IPS-18a (cell line): ENCODE data around the gene KAT14.
"Not testable (repeated sequence)": the region's sequence is repeated elsewhere in the genome, so short reads cannot be mapped to it uniquely, and the experiment has no call there.

Experiments used
- H3K27ac ChIP-seq: one replicate; pipeline ENCODE4 v1.5.1; 2013; ENCODE audit warnings: low read length
- H3K27me3 ChIP-seq: one replicate; pipeline ENCODE4 v1.6.1; 2013; ENCODE audit warnings: mild to moderate bottlenecking, low read length; ENCODE audit not compliant: control insufficient read depth, insufficient read depth
- H3K36me3 ChIP-seq: one replicate; pipeline ENCODE4 v1.6.1; 2013; ENCODE audit warnings: low read depth, low read length; ENCODE audit not compliant: control insufficient read depth
- H3K4me1 ChIP-seq: one replicate; pipeline ENCODE4 v1.6.1; 2013; ENCODE audit warnings: low read depth, low read length; ENCODE audit not compliant: control insufficient read depth
- H3K4me3 ChIP-seq: one replicate; pipeline ENCODE4 v1.5.1; 2013; ENCODE audit warnings: low read length
- H3K9ac ChIP-seq: one replicate; pipeline ENCODE4 v1.6.1; 2013; ENCODE audit warnings: mild to moderate bottlenecking, low read length, moderate library complexity
- H3K9me3 ChIP-seq: one replicate; pipeline ENCODE4 v1.6.1; 2013; ENCODE audit warnings: low read depth, low read length; ENCODE audit not compliant: control insufficient read depth

The KAT14 gene

GRCh38 chr20:18103497-18103896 lies 34.2 kb upstream of the KAT14 start:
- Histone ChIP-seq H3K4me1 (no peaks in the 10 kb centered on the region), H3K9me3 (no peaks in the 10 kb centered on the region), H3K9ac (no peak overlapping the region), H3K4me3 (no peak overlapping the region), H3K27ac (no peak overlapping the region), H3K27me3 (no peaks in the 10 kb centered on the region), H3K36me3 (no peaks in the 10 kb centered on the region)

DNA sequence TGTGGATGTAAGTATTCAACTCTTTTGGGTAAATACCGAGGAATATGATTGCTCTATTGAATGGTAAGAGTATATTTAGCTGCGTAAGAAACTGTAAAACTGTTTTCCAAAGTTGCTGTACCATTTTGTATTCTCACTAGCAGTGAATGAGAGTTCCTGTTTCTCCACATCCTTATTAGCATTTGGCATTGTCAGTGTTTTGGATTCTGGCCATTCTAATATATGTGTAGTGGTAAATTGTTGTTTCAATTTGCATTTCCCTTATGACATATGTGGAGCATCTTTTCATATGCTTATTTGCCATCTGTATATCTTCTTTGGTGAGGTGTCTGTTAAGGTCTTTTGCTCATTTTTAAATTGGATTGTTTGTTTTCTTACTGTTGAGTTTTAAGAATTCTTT lies 29.3 kb upstream of the KAT14 start:
- Histone ChIP-seq H3K36me3 (no peaks in the 10 kb centered on the region), H3K9ac (no peak overlapping the region), H3K27ac (no peak overlapping the region), H3K4me1 (no peaks in the 10 kb centered on the region), H3K4me3 (no peak overlapping the region), H3K9me3 (no peaks in the 10 kb centered on the region), H3K27me3 (no peaks in the 10 kb centered on the region)

- H3K9me3 ChIP-seq, H3K9ac ChIP-seq, H3K4me1 ChIP-seq: not testable (repeated sequence)
Observed at GRCh38 chr20:18128574-18128973, 9.1 kb upstream of the KAT14 start.

GRCh38 chr20:18132663-18133062 lies 5.0 kb upstream of the KAT14 start:
- Histone ChIP-seq H3K9me3 (no peaks in the 10 kb centered on the region), H3K4me1 (peaks cover 6% of the 10 kb centered on the region), H3K9ac (no peak overlapping the region), H3K27me3 (peaks cover 6% of the 10 kb centered on the region), H3K4me3 (no peak overlapping the region), H3K36me3 (no peaks in the 10 kb centered on the region), H3K27ac (no peak overlapping the region)

More at GRCh38 chr20:18128574-18128973, 9.1 kb upstream of the KAT14 start:
- H3K27ac ChIP-seq, H3K36me3 ChIP-seq, H3K27me3 ChIP-seq, H3K4me3 ChIP-seq: not testable (repeated sequence)

DNA sequence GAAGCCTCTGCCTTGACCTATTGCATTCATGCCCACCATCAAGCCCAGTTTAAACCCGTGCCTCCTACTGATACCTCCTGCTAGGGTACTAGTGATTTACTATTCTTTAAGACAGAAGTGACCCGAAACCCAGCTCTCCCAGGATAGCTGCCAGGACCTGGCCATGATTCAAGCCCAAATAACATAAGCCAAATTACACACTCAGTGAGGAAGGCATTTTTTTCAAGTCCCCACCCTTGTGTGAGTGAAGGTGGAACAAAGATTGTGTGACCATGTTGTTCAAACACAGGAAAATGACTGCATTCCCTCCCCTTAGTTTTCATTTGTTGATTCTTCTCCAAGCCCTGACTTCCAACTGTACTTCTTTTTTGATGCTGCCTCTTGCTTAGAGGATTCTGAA lies 3.7 kb upstream of the KAT14 start:
- H3K9me3 ChIP-seq: no peaks in the 10 kb centered on the region
- H3K27ac ChIP-seq: no peak overlapping the region
- H3K27me3 ChIP-seq: peaks cover 6% of the 10 kb centered on the region
- H3K9ac ChIP-seq: no peak overlapping the region
- no peaks in the 10 kb centered on the region for H3K36me3 ChIP-seq
- H3K4me1 ChIP-seq: peaks cover 9% of the 10 kb centered on the region
- no peak overlapping the region for H3K4me3 ChIP-seq

GRCh38 chr20:18138266-18138582 lies 561 bp downstream of the KAT14 start:
- Histone ChIP-seq H3K27me3 (peaks cover 6% of the 10 kb centered on the region), H3K27ac (peak overlapping the region; percentile 81), H3K9ac (peak overlapping the region; percentile 95), H3K4me1 (peaks cover 16% of the 10 kb centered on the region), H3K36me3 (peaks cover 13% of the 10 kb centered on the region), H3K4me3 (peak overlapping the region; percentile 83), H3K9me3 (no peaks in the 10 kb centered on the region)

DNA sequence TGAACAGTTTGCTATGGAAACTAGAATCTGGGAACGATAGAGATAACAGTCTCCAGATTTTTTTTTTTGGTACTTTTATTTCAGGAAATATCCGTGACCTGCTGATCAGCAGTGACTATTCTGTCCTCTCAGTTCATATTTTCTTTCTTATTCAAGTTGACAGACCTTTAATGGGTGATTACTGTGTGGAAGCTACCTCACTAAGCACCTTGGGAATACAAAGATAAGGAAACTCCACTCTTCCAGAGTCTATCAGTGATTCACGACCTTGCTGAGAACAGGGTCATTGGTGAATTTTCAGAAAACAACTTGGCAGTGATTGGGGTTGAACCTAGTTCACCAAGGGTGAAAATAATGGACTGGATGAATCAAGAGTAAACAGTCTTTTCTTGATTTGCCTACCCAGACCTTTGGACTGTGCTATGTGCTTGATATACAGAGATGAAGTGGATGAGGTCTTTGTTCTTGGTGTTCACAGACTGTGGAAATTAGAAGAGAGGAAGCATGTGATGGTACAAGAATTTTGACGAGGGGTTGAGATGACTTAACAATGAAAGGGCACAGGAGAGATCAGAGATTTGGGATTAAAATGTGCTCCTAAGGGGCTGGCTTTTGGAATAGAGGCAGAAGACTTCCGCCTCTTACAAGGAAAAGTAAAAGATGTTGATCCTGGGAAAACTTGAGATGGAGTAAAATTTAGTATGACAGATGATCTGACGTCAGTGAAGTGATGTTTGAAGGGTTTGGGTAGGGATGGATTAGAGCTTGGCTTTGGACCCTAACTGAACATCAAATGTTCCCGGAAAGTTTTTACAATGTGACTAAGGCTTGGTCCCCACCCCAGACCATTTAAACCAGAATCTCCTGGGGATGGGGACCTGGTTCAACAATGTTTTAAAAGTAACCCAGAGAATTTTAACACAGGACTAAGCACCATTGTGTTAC lies 1.2 kb downstream of the KAT14 start:
- Histone ChIP-seq H3K9ac (peak overlapping the region; percentile 95), H3K36me3 (peaks cover 13% of the 10 kb centered on the region), H3K9me3 (no peaks in the 10 kb centered on the region), H3K27ac (no peak overlapping the region), H3K4me3 (peak overlapping the region; percentile 83), H3K4me1 (peaks cover 16% of the 10 kb centered on the region), H3K27me3 (peaks cover 6% of the 10 kb centered on the region)

DNA sequence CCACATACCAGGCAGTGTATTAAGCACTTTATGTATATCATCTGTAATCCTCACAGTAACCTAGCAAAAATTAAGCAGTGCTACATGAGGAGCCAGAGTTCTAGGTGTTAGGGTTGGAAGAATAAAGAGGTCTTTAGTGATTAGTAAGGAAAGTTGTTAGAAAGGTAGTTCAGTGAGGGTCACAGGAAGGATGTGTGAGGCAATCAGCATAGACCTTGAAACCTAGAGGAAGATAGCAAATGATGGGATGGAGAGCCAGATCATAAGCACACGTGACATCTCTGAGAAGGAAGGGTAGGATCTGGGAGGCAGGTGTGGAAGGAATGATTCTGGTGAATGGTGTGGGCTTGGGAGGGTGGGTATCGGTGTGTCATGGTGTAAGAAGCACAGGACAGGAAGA lies 2.2 kb downstream of the KAT14 start:
- peaks cover 13% of the 10 kb centered on the region for H3K36me3 ChIP-seq
- H3K27me3 ChIP-seq: peaks cover 6% of the 10 kb centered on the region
- peaks cover 16% of the 10 kb centered on the region for H3K4me1 ChIP-seq
- H3K4me3 ChIP-seq: no peak overlapping the region
- no peak overlapping the region for H3K27ac ChIP-seq
- H3K9me3 ChIP-seq: no peaks in the 10 kb centered on the region
- no peak overlapping the region for H3K9ac ChIP-seq

- Histone ChIP-seq H3K27me3 (no peaks in the 10 kb centered on the region), H3K4me3 (no peak overlapping the region), H3K27ac (no peak overlapping the region), H3K36me3 (peaks cover 22% of the 10 kb centered on the region), H3K9ac (no peak overlapping the region), H3K9me3 (no peaks in the 10 kb centered on the region), H3K4me1 (peaks cover under 1% of the 10 kb centered on the region)
Observed at GRCh38 chr20:18144541-18145099, 7.0 kb downstream of the KAT14 start.

DNA sequence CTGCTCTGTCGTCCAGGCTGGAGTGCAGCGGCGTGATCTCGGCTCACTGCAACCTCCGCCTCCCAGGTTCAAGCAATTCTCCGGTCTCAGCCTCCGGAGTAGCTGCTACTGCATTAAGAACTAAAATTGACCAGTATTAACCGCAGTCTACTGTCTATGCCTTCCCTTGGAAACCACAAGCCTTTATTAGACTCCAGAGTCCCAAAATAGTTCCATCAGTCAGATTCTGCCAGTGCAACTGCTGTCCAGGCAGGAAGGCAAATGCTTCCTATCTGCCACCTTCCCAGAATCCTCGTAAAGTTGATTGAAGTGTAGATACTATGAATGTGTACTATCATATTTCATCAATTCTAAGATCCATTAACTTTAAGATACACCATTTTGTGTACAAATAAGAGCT lies 16.7 kb downstream of the KAT14 start:
- H3K4me1 ChIP-seq: no peaks in the 10 kb centered on the region
- H3K9me3 ChIP-seq: no peaks in the 10 kb centered on the region
- H3K9ac ChIP-seq: no peak overlapping the region
- no peak overlapping the region for H3K4me3 ChIP-seq
- peaks cover 30% of the 10 kb centered on the region for H3K36me3 ChIP-seq
- no peak overlapping the region for H3K27ac ChIP-seq
- no peaks in the 10 kb centered on the region for H3K27me3 ChIP-seq

GRCh38 chr20:18156045-18156444 lies 18.4 kb downstream of the KAT14 start:
- no peak overlapping the region for H3K4me3 ChIP-seq
- H3K9ac ChIP-seq: no peak overlapping the region
- H3K36me3 ChIP-seq: peaks cover 30% of the 10 kb centered on the region
- no peaks in the 10 kb centered on the region for H3K27me3 ChIP-seq
- H3K9me3 ChIP-seq: no peaks in the 10 kb centered on the region
- H3K4me1 ChIP-seq: no peaks in the 10 kb centered on the region
- H3K27ac ChIP-seq: no peak overlapping the region

DNA sequence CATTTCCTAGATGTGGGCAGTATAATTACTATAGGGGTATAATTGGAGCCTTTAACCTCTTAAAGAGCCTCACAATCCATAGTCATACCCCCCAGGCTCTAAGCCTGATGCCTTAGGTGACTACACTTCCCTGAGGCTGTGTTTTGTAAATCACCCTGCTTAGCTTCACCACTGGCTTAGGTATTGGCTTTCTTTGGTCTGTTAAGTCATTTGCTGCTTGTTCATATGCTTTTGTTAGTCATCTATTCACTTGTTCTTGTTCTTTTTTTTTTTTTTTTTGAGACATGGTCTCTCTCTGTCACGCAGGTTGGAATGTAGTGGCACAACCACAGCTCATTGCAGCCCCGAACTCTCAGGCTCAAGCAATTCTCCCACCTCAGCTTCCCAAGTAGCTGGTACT lies 26.7 kb downstream of the KAT14 start:
- Histone ChIP-seq H3K27me3 (no peaks in the 10 kb centered on the region), H3K4me1 (peaks cover 13% of the 10 kb centered on the region), H3K4me3 (no peak overlapping the region), H3K27ac (no peak overlapping the region), H3K36me3 (peaks cover 34% of the 10 kb centered on the region), H3K9ac (no peak overlapping the region), H3K9me3 (no peaks in the 10 kb centered on the region)
